Upper lobe of left lung (tissue), 6 donors: Measurements from ENCODE around the gene NPC1L1. TPM values are rescaled to one million over a fixed set of nuclear protein-coding genes. Genes with fewer than 3 reads are reported as not detected.
A peak's percentile ranks its signal among the peaks of the same experiment; 100 is the strongest.

Experiments used
- ATAC-seq, 2 donors: fragments of 200-7000 bp; cut with Tn5 transposase; one replicate each; pipeline ENCODE4 v1.9.1; 2022; ENCODE audit warnings: mild to moderate bottlenecking in 2 of 2, moderate library complexity in 2 of 2; ENCODE audit not compliant: low FRiP score in 2 of 2
- DNase-seq, 2 donors: peaks; one replicate each; pipeline ENCODE4 v3.0.0-alpha.2; 2019 to 2020
- H3K27ac ChIP-seq, 4 donors: fragments of 200-600 bp; sonication (generic); one replicate each; pipeline ENCODE4 v1.5.1; 2016 to 2019
- H3K27me3 ChIP-seq, 4 donors: fragments of 200-600 bp; sonication (generic); one replicate each; pipeline ENCODE4 v1.5.1; 2017 to 2019
- H3K36me3 ChIP-seq, 4 donors: fragments of 200-600 bp; sonication (generic); one replicate each; pipeline ENCODE4 v1.5.1; 2016 to 2019
- H3K4me1 ChIP-seq, 4 donors: fragments of 200-600 bp; sonication (generic); one replicate each; pipeline ENCODE4 v1.5.1; 2018 to 2019
- H3K4me3 ChIP-seq, 4 donors: fragments of 200-600 bp; sonication (generic); one replicate each; pipeline ENCODE4 v1.5.1; 2017 to 2019; ENCODE audit warnings: mild to moderate bottlenecking in 2 of 4, moderate library complexity in 1 of 4
- H3K9me3 ChIP-seq, 4 donors: fragments of 200-600 bp; sonication (generic); one replicate each; pipeline ENCODE4 v1.5.1; 2018 to 2019
- EP300 ChIP-seq, 4 donors: sonication (generic); formaldehyde crosslinking; IDR thresholded peaks; one replicate each; pipeline ENCODE4 v1.5.1; 2017; ENCODE audit warnings: antibody characterized with exemption in 4 of 4, control low read depth in 2 of 4
- POLR2A ChIP-seq, 4 donors: fragments of 450-650 bp; IDR thresholded peaks; one replicate each; pipeline ENCODE4 v1.5.1; 2016 to 2017; ENCODE audit warnings: antibody characterized with exemption in 4 of 4, mild to moderate bottlenecking in 2 of 4
- POLR2AphosphoS5 ChIP-seq, 2 donors: sonication (generic); formaldehyde crosslinking; IDR thresholded peaks; one replicate each; pipeline ENCODE4 v1.5.1; 2017; ENCODE audit warnings: antibody characterized with exemption in 2 of 2
- WGBS, 2 donors: methylation state at CpG; one replicate each; pipeline ENCODE4 v1.1.5; 2017 to 2018; 5-methylcytosine and 5-hydroxymethylcytosine counted together
- total RNA-seq, 6 donors: library from RNA; depleted of rRNA in 4 of 6; stranded (reverse); fragments of >200 nt in 4 of 6; gene quantifications; one replicate each; pipeline versions ENCODE4 v1.1.0 to v1.2.1, GENCODE V29; 2016 to 2021
- TF ChIP-seq, protein P1 (sequence below), 6 experiments: fragments of 450-650 bp in 4 of 6; fragments of 200-600 bp in 2 of 6; sonication (generic) in 2 of 6; IDR thresholded peaks; one replicate each; pipeline ENCODE4 v1.5.1; 2016 to 2019; ENCODE audit warnings: antibody characterized with exemption in 6 of 6
- donor health status: DM: no; HTN: no; CAD: no; lungs with moderate emphysema.
- donor health status: DM: no; HTN: yes; CAD: no; lungs with severe emphysema.

NPC1L1 gene
- total RNA-seq, 6 donors from 2014 or later: 0.06 to 0.55 (median 0.30) TPM; not detected in 3

DNA sequence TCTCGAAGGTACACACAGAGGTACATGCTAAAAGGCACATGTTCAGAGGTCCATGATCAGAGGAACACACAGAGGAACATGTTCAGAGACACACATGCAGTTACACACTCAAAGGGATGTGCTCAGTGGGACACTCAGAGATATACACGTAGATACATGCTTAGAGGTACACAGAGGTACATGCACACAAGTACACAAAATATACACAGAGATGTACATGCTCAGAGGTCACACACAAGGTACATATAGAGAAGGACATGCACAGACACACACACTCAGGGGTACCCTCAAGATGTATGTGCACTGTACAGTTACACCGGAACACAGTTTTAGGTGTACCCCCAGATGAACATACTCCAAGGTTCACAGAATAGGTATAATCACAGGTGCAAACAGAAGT lies 18.8 kb downstream of the NPC1L1 start:
- 87 to 90% methylated on average over 3 of the region's 3 CpGs for WGBS, 2 donors
- H3K4me1 ChIP-seq: no peaks in the 10 kb centered on the region
- H3K27me3 ChIP-seq: no peaks in the 10 kb centered on the region
- H3K4me3 ChIP-seq: no peak overlapping the region
- H3K27ac ChIP-seq: no peak overlapping the region
- DNase-seq (no peak), ATAC-seq (no peak)
- H3K9me3 ChIP-seq: peaks cover 6 to 16% (median 7%) of the 10 kb centered on the region in 4 donors
- H3K36me3 ChIP-seq: no peaks in the 10 kb centered on the region
- no peak for TF ChIP-seq POLR2AphosphoS5 (IDR thresholded peaks at IDR 0.05)
- TF ChIP-seq, protein P1, sequence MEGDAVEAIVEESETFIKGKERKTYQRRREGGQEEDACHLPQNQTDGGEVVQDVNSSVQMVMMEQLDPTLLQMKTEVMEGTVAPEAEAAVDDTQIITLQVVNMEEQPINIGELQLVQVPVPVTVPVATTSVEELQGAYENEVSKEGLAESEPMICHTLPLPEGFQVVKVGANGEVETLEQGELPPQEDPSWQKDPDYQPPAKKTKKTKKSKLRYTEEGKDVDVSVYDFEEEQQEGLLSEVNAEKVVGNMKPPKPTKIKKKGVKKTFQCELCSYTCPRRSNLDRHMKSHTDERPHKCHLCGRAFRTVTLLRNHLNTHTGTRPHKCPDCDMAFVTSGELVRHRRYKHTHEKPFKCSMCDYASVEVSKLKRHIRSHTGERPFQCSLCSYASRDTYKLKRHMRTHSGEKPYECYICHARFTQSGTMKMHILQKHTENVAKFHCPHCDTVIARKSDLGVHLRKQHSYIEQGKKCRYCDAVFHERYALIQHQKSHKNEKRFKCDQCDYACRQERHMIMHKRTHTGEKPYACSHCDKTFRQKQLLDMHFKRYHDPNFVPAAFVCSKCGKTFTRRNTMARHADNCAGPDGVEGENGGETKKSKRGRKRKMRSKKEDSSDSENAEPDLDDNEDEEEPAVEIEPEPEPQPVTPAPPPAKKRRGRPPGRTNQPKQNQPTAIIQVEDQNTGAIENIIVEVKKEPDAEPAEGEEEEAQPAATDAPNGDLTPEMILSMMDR (IDR thresholded peaks at IDR 0.05): no peak
- TF ChIP-seq EP300 (IDR thresholded peaks at IDR 0.05): no peak
- TF ChIP-seq POLR2A (IDR thresholded peaks at IDR 0.05): no peak

DNA sequence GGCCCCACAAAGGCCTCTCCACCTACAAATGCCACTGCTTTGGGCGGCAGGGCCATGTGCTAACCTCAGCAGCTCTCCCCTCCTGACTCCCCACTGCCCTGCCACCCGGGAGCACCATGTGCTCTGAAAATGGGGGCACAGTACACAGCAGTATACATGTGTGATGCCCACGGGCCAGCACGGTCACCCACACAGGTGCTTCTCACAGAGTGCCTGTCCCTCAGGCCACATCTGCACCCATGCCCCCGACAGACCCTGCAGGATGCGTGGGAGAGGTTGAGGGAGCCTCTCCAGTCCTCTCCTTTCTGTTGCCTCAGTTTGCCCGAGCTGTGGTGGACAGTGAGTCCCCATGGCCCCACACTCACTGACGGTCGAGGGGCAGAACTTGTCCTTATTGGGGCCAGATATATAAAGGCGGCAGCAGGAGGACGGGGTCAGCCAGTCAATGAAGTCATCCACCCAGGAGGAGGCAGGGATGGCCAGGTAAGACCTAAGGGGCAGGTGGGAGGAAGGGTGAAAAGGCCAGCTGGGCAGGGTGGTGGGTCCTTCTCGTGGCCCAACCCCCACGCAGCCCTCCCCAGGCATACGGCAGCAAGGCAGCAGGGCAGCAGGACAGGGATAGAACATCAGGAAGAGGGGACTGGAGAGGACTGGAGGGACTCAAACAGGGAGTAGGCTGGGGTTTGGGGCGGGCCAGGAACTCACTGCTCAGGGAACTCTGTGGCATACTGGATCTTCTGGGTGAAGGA lies 19.6 kb downstream of the NPC1L1 start:
- ATAC-seq (peak in 1 of 2 donors; percentile 34), DNase-seq (no peak)
- 83 to 89% methylated on average over 12 to 15 of the region's 15 CpGs for WGBS, 2 donors
- peaks cover 0 to 12% (median 5%) of the 10 kb centered on the region in 4 donors for H3K9me3 ChIP-seq
- H3K4me3 ChIP-seq: no peak overlapping the region
- no peak overlapping the region for H3K27ac ChIP-seq
- no peaks in the 10 kb centered on the region for H3K4me1 ChIP-seq
- H3K36me3 ChIP-seq: no peaks in the 10 kb centered on the region
- H3K27me3 ChIP-seq: no peaks in the 10 kb centered on the region
- no peak for TF ChIP-seq POLR2AphosphoS5 (IDR thresholded peaks at IDR 0.05)
- TF ChIP-seq, protein P1 (IDR thresholded peaks at IDR 0.05): no peak
- TF ChIP-seq POLR2A (IDR thresholded peaks at IDR 0.05): no peak
- no peak for TF ChIP-seq EP300 (IDR thresholded peaks at IDR 0.05)

DNA sequence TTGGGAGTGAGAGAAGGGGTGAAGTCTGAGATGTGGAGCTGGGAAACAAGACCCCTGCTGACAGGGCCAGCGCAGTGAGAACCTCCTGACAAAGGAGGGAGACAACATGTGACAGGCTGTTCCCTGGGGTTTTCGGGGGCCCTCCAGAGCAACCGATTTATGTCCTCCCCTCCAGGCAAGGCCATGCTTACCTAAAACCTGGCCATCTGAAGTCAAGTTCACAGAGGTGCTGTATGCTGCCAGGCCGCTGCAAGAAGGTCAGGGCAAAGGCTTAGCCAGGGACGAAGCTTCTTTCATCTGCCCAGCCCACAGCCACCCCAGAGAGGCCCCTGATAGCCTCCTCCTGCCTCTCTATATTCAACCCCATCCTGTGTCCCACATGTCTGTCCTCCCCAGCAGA lies 20.6 kb downstream of the NPC1L1 start:
- 61 to 85% methylated on average over 2 to 5 of the region's 5 CpGs for WGBS, 2 donors
- ATAC-seq (no peak), DNase-seq (no peak)
- Histone ChIP-seq H3K36me3 (no peaks in the 10 kb centered on the region), H3K27me3 (no peaks in the 10 kb centered on the region), H3K4me1 (no peaks in the 10 kb centered on the region), H3K9me3 (peaks cover 0 to 7% (median 5%) of the 10 kb centered on the region in 4 donors), H3K4me3 (no peak overlapping the region), H3K27ac (no peak overlapping the region)
- TF ChIP-seq EP300 (IDR thresholded peaks at IDR 0.05): no peak
- no peak for TF ChIP-seq POLR2AphosphoS5 (IDR thresholded peaks at IDR 0.05)
- no peak for TF ChIP-seq POLR2A (IDR thresholded peaks at IDR 0.05)
- TF ChIP-seq, protein P1 (IDR thresholded peaks at IDR 0.05): no peak

DNA sequence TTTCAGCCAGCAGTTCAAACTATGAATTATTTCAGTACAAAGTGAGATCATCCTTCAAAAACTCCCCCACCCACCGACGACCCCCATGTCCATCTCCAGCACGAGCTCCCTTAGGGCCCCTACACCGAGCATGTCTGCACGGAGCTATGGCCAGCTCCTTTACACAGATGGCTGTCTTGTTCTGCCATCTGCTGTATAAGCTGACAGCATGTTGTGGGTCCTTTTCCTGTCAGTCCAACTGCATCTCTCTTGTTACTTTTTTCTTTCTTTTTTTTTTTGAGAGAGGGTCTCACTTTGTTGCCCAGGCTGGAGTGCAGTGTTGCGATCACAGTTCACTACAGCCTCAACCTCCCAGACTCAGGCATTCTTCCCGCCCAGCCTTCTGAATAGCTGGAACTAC lies 21.6 kb downstream of the NPC1L1 start:
- 71 to 77% methylated on average over 7 of the region's 7 CpGs for WGBS, 2 donors
- H3K4me3 ChIP-seq: no peak overlapping the region
- H3K36me3 ChIP-seq: no peaks in the 10 kb centered on the region
- H3K4me1 ChIP-seq: no peaks in the 10 kb centered on the region
- ATAC-seq (no peak), DNase-seq (no peak)
- H3K9me3 ChIP-seq: peaks cover 0 to 3% (median 1%) of the 10 kb centered on the region in 4 donors
- TF ChIP-seq POLR2A (IDR thresholded peaks at IDR 0.05) (no peak), POLR2AphosphoS5 (IDR thresholded peaks at IDR 0.05) (no peak), EP300 (IDR thresholded peaks at IDR 0.05) (no peak)
- TF ChIP-seq, protein P1 (IDR thresholded peaks at IDR 0.05): no peak
- H3K27ac ChIP-seq: no peak overlapping the region
- H3K27me3 ChIP-seq: no peaks in the 10 kb centered on the region

DNA sequence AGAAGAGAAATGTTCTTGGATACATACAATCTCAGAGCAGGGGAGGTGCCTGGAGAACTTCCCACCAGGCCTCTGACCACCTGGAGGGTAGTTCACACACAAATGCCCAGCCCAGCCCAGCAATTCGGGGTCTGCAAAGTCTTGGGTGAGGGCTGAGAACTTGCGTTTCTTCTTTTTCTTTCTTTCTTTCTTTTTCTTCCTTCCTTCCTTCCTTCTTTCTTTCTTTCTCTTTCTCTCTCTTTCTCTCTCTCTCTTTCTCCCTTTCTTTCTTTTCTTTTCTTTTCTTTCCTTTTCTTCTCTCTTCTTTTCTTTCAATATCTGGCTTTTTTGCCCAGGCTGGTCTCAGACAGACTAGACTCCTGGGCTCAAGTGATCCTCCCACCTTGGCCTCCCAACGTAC lies 22.4 kb downstream of the NPC1L1 start:
- Histone ChIP-seq H3K36me3 (no peaks in the 10 kb centered on the region), H3K4me1 (no peaks in the 10 kb centered on the region), H3K27me3 (no peaks in the 10 kb centered on the region), H3K9me3 (no peaks in the 10 kb centered on the region), H3K4me3 (no peak overlapping the region), H3K27ac (no peak overlapping the region)
- 63 to 76% methylated on average over 3 of the region's 3 CpGs for WGBS, 2 donors
- ATAC-seq: no peak
- no peak for TF ChIP-seq EP300 (IDR thresholded peaks at IDR 0.05)
- DNase-seq: no peak
